Keratinocyte (primary cell): ENCODE measurements around the gene TRPV2. TPM values are rescaled to one million over a fixed set of nuclear protein-coding genes. Genes with fewer than 3 reads are reported as not detected.

Experiments
- DNase-seq: peaks from one replicate; pipeline ENCODE4 v3.0.0-alpha.2; 2011; ENCODE audit warnings: low read depth, missing footprints, low spot score
- FAIRE-seq: peaks from 2 replicates; lab custom pipeline; 2011; peaks lifted over from hg19 to GRCh38; lab: Jason Lieb, UNC
- H2AFZ ChIP-seq: 2 replicates; pipeline ENCODE4 v1.6.0; 2012; ENCODE audit warnings: low read length, control low read depth, inconsistent platforms; ENCODE audit not compliant: control insufficient read depth
- H3K27ac ChIP-seq: 2 replicates; pipeline ENCODE4 v1.5.1; 2011; ENCODE audit warnings: low read length; ENCODE audit not compliant: control insufficient read depth, insufficient read depth
- H3K27me3 ChIP-seq: 3 replicates; pipeline ENCODE4 v1.6.0; 2011; ENCODE audit warnings: low read length; ENCODE audit not compliant: control insufficient read depth, insufficient read depth; ENCODE audit errors: extremely low read depth
- H3K36me3 ChIP-seq, 2 experiments: 2 replicates in 1 of 2; 3 replicates in 1 of 2; pipeline ENCODE4 v1.5.1; 2011; ENCODE audit warnings: low read length in 2 of 2, mild to moderate bottlenecking in 1 of 2; ENCODE audit not compliant: control insufficient read depth in 2 of 2, insufficient read depth in 2 of 2; ENCODE audit errors: extremely low read depth in 1 of 2
- H3K4me1 ChIP-seq: 3 replicates; pipeline ENCODE4 v1.5.1; 2011; ENCODE audit warnings: low read length; ENCODE audit not compliant: control insufficient read depth, insufficient read depth; ENCODE audit errors: extremely low read depth
- H3K4me2 ChIP-seq: 3 replicates; pipeline ENCODE4 v1.6.0; 2011; ENCODE audit warnings: low read depth, low read length; ENCODE audit not compliant: control insufficient read depth, insufficient read depth; ENCODE audit errors: extremely low read depth
- H3K4me3 ChIP-seq, 3 experiments: fragments of 200-600 bp in 1 of 3; sonication (generic) in 1 of 3; 2 replicates in 2 of 3; 3 replicates in 1 of 3; pipeline ENCODE4 v1.5.1; 2011 to 2016; ENCODE audit warnings: low read length in 3 of 3, mild to moderate bottlenecking in 3 of 3, control low read depth in 2 of 3, inconsistent platforms in 1 of 3, low read depth in 1 of 3, mixed read lengths in 1 of 3, mixed run types in 1 of 3, moderate library complexity in 1 of 3; ENCODE audit not compliant: control insufficient read depth in 2 of 3, insufficient read depth in 2 of 3; ENCODE audit errors: extremely low read depth in 1 of 3
- H3K79me2 ChIP-seq: 2 replicates; pipeline ENCODE4 v1.6.0; 2012; ENCODE audit warnings: low read length; ENCODE audit not compliant: control insufficient read depth, insufficient read depth
- H3K9ac ChIP-seq: 3 replicates; pipeline ENCODE4 v1.6.0; 2011; ENCODE audit warnings: low read length; ENCODE audit not compliant: control insufficient read depth, insufficient read depth; ENCODE audit errors: extremely low read depth
- H3K9me1 ChIP-seq: 3 replicates; pipeline ENCODE4 v1.6.0; 2011; ENCODE audit warnings: low read length; ENCODE audit not compliant: control insufficient read depth, insufficient read depth; ENCODE audit errors: extremely low read depth
- H3K9me3 ChIP-seq: 2 replicates; pipeline ENCODE4 v1.5.1; 2012; ENCODE audit warnings: low read depth, low read length; ENCODE audit not compliant: control insufficient read depth
- H4K20me1 ChIP-seq: 3 replicates; pipeline ENCODE4 v1.6.0; 2011; ENCODE audit warnings: low read length; ENCODE audit not compliant: control insufficient read depth, insufficient read depth; ENCODE audit errors: extremely low read depth
- EZH2 ChIP-seq: IDR thresholded peaks from one replicate; pipeline ENCODE4 v1.6.1; 2012; ENCODE audit warnings: inconsistent platforms, mild to moderate bottlenecking, low read length, moderate library complexity
- dilution Hi-C: fragments of 300-500 bp; cut with MboI; formaldehyde crosslinking; loops from one replicate; pipeline ENCODE4 v1.7.0; 2020; ENCODE audit warnings: low sequenced_read_pairs; ENCODE audit not compliant: extremely low pct_ligation_motif_present
- polyA plus RNA-seq, 5 experiments: library from polyadenylated mRNA; depleted of rRNA in 3 of 5; stranded (reverse) in 3 of 5; stranded (forward) in 1 of 5; unstranded in 1 of 5; fragments of >200 nt; gene quantifications; 1 replicate in 1 of 5; 2 replicates in 3 of 5; 3 replicates in 1 of 5; pipeline versions ENCODE4 v1.2.1 to v1.2.3, GENCODE V29; 2011 to 2012; ENCODE audit warnings: missing spikeins in 2 of 5, low read depth in 1 of 5, low replicate concordance in 1 of 5
- TF ChIP-seq, protein P1 (sequence below), 3 experiments: IDR thresholded peaks in 1 of 3; conservative IDR thresholded peaks in 1 of 3; optimal IDR thresholded peaks in 1 of 3; 2 replicates in 2 of 3; 3 replicates in 1 of 3; pipeline versions ENCODE3 to v1.5.1; 2011; ENCODE audit warnings: low read length in 3 of 3, mild to moderate bottlenecking in 3 of 3, moderate library complexity in 2 of 3, control low read depth in 1 of 3, inconsistent platforms in 1 of 3; ENCODE audit not compliant: insufficient read depth in 2 of 3; ENCODE audit errors: extremely low read depth in 1 of 3

Gene TRPV2
- polyA plus RNA-seq, 1 donor (not counting 4 experiments of a cell fraction or from before 2014, with no cell fraction given) = 0.09 TPM

- Histone ChIP-seq H3K36me3 (peaks cover 2 to 6% of the 10 kb centered on the region in 2 experiments), H3K9me1 (no peaks in the 10 kb centered on the region), H3K79me2 (peaks cover 19% of the 10 kb centered on the region), H3K27ac (peak within 1 kb of the TSS; percentile 99), H3K4me2 (peak within 1 kb of the TSS; percentile 94), H4K20me1 (peaks cover 15% of the 10 kb centered on the region), H3K9me3 (no peaks in the 10 kb centered on the region), H3K9ac (peak within 1 kb of the TSS; percentile 94), H3K4me1 (peaks cover 21% of the 10 kb centered on the region), H2AFZ (peak within 1 kb of the TSS; percentile 98), H3K27me3 (no peaks in the 10 kb centered on the region), H3K4me3 (peak within 1 kb of the TSS; percentile 61 to 98 (median 95))
- DNase-seq = peak; percentile 93
- TF ChIP-seq, protein P1, sequence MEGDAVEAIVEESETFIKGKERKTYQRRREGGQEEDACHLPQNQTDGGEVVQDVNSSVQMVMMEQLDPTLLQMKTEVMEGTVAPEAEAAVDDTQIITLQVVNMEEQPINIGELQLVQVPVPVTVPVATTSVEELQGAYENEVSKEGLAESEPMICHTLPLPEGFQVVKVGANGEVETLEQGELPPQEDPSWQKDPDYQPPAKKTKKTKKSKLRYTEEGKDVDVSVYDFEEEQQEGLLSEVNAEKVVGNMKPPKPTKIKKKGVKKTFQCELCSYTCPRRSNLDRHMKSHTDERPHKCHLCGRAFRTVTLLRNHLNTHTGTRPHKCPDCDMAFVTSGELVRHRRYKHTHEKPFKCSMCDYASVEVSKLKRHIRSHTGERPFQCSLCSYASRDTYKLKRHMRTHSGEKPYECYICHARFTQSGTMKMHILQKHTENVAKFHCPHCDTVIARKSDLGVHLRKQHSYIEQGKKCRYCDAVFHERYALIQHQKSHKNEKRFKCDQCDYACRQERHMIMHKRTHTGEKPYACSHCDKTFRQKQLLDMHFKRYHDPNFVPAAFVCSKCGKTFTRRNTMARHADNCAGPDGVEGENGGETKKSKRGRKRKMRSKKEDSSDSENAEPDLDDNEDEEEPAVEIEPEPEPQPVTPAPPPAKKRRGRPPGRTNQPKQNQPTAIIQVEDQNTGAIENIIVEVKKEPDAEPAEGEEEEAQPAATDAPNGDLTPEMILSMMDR (optimal IDR thresholded peaks at IDR 0.05 in 1 of 3, IDR thresholded peaks at IDR 0.05 in 1 of 3, conservative IDR thresholded peaks at IDR 0.05 in 1 of 3; ENCODE audit: extremely low read depth in 1 of 3, insufficient read depth in 2 of 3, low read length in 3 of 3) = peak in 1 of 3 experiments; percentile 4
- no peak for TF ChIP-seq EZH2
- dilution Hi-C loops = no loop called here
- FAIRE-seq = no peak
These were observed 34.5 kb upstream of the TRPV2 start, which contains the start of gene UBB for GRCh38 chr17:16380640-16381495. Gene UBB, plus strand, starts transcription at chr17:16381091. Its CDS starts 817 bp downstream, at chr17:16381908.

GRCh38 chr17:16381496-16381820 lies 33.9 kb upstream of the TRPV2 start:
- no peak for DNase-seq
- H3K9ac ChIP-seq = peak overlapping the region; percentile 94
- no peaks in the 10 kb centered on the region for H3K27me3 ChIP-seq
- TF ChIP-seq EZH2 = no peak
- TF ChIP-seq, protein P1 (optimal IDR thresholded peaks at IDR 0.05 in 1 of 3, IDR thresholded peaks at IDR 0.05 in 1 of 3, conservative IDR thresholded peaks at IDR 0.05 in 1 of 3; ENCODE audit: extremely low read depth in 1 of 3, insufficient read depth in 2 of 3, low read length in 3 of 3) = no peak
- peak overlapping the region; percentile 94 for H3K4me2 ChIP-seq
- peak overlapping the region; percentile 99 for H3K27ac ChIP-seq
- H3K9me1 ChIP-seq = no peaks in the 10 kb centered on the region
- peaks cover 15% of the 10 kb centered on the region for H4K20me1 ChIP-seq
- FAIRE-seq = no peak
- H3K9me3 ChIP-seq = no peaks in the 10 kb centered on the region
- dilution Hi-C loops = no loop called here
- no peak overlapping the region for H2AFZ ChIP-seq
- H3K4me1 ChIP-seq = peaks cover 21% of the 10 kb centered on the region
- H3K4me3 ChIP-seq = peak overlapping the region; percentile 61 to 98 (median 95)
- peaks cover 2 to 6% of the 10 kb centered on the region in 2 experiments for H3K36me3 ChIP-seq
- peaks cover 19% of the 10 kb centered on the region for H3K79me2 ChIP-seq
